NCI-H774 (cell line): ENCODE data around the gene ABCG8.

Experiments
- DNase-seq: peaks from one replicate; lab custom pipeline; 2025; lab: John Stamatoyannopoulos, UW

Gene ABCG8

DNA sequence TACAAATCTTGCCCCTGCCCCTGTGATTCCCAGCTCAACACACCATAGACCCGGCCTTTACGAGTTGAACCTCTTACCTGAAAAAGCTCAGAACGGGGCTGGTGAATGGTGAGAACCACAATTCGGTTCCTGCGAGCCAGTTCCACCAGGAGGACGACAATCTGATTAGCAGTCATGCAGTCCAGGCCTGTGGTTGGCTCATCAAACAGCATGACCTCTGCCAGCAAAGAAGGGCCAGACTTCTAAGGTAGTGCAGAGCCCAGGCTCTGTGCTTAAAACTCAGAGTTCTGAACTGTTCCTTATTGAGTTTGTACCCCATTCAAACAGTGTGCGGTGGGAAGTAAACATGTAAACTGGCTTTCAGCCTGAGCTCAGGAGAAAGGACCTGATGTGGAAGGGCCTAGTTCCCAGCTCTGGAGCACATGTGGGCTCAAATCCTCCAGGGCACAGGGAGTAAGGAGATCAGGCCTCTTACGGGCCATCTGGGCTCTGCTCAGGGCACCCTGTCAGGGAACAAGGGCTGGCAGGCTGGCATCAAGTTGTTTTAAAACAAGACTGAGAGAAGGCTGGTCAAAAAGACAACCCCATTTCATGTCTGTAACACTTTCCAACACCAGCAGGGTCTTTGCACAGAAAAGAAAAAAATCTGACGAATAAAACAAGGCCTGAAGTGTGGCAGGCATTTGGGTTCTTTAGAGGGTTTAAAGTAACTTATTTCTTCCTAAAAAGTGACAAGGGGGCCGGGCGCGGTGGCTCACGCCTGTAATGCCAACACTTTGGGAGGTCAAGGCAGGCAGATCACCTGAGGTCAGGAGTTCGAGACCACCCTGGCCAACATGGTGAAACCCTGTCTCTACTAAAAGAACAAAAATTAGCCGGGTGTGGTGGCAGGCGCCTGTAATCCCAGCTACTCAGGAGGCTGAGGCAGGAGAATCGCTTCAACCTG lies 12.2 kb upstream of the ABCG8 start:
- DNase-seq, result no peak

DNA sequence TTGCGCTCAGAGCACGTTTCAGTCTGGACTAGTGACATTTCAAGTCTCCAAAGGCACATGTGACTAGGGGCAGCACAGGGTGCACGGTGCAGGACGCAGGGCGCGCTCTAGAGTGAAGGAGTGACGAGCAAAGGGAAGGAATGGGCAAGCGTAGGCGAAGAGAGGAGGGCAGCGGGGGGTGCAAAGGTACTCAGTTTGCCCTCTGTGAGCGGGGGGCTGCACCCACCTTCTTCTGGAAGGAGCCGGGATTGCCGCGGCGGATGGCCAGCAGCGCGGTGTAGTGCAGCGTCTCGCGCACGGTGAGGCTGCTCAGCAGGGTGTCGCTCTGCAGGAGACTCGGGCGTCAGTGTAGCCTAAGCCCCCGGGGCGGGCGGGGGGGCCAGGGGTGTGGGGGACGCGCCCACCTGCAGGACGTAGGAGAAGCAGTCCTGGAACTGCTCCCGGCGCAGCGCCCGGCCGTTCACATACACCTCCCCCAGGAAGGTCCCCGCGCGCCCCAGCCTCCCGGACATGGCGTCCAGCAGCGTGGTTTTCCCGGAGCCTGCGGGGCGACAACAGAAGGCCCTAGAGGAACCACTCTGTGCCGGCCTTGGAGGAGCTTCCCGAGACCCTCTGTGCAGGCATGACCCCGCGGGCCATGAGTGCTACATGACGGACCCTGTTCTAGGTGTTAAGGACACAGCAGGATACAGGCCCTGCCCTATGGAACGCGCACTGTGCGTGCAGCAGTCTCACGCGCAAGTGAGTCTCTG lies 7.1 kb upstream of the ABCG8 start:
- DNase-seq, result no peak

DNA sequence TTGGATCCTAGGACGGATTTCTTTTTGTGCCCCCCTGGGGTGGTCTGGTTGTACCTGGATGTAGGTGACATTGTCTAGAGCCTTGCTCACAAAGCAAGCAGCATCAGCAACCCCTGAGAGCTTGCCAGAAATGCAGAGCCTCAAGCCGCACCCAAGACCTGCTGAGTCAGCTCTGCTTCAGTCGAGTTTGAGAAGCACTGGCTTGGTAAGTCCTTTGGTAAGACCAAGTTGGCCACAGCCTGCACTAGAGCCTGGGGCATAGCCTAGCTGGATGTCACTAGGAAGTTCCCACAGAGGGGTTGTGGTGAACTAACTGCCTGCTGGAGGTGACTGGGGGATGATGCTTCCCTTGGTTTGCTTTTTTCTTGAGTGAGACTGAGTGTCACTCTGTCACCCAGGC lies 6.3 kb upstream of the ABCG8 start:
- DNase-seq, result no peak

DNA sequence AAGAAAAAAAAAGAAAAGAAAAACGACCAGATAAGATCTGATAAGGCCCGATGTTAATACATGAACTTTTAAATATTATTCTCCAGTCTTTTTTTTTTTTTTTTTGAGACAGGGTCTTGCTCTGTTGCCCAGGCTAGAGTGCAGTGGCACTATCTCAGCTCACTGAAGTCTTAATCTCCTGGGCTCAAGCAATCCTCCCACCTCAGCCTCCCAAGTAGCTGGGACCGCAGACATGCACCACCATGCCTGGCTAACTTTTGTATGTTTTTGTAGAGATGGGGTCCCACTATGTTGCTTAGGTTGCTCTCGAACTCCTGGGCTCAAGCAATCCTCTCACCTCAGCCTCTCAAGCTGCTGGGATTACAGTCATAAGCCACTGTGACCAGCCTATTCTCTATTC lies 1.7 kb upstream of the ABCG8 start:
- no peak for DNase-seq

DNA sequence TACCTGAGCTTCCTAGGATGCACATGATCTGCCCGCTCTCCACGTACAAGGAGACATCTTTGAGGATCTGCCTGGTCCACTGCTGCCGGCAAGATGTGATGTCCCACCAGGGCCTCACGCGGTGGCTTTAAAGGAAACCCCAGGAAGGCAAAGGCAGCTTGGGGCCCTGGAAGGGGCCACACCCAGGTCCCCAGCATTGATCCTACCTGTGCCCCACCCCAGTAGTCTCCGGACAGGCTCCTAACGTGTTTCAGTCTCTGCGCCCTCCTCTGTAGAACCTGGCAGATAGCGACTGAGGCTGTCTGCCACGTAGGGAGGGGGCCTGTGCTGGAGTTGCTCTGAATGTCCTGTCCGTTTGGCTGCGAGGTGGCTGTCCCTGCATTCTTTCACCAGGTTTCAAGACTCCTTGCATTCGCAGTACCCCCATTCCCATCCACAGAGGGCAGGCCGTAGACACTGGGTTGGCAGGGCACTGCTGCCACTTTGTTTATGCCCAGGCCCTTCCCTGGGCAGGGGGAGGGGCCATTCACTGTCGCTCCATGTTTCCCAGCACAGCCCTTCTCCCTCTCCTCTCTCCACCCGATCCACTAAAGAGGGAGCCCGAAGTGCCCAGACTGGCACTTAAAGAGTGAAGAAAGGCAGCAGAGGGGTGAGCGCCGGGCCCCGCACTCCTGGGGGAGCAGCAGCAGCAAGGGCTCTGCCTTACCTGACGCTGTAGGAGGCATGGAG lies 776 bp upstream of the ABCG8 start:
- DNase-seq, result no peak

DNA sequence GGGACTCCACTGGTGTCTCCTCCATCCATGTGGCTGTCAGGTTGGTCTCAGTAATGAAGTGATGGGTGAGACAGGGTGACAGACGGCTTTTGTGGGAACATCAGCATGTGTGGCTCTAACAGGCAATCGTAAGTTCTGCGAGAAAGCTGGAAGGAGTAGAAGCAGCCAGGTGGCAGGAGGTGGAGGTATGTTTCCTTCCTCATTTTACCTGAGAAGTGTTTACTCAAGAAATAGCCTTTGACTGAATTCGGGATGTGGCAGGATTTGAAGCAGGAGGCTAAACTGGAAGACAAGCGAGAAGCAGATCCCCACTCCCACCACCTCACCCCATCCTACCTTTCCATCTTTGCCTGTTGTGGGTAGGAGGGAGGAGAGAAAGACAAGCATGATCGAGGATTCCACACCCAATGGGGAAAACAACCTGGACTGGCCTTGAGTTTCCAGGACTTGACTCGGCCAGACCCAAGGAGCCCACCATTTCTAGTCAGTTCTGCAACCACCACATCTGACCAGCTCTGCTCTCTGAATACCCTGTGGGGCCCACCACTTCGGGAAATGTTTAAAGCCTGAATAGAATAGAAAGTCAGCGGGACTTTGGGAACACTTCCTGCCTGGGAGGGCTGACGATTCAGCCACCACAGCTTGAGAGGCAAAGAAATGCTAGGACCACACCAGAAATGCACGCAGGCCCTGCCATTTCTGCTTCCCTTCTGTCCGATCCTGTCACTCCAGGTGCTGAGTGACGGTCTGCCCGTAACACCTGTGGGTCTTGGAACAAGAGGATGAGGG lies 1.2 kb downstream of the ABCG8 start:
- DNase-seq, result no peak

DNA sequence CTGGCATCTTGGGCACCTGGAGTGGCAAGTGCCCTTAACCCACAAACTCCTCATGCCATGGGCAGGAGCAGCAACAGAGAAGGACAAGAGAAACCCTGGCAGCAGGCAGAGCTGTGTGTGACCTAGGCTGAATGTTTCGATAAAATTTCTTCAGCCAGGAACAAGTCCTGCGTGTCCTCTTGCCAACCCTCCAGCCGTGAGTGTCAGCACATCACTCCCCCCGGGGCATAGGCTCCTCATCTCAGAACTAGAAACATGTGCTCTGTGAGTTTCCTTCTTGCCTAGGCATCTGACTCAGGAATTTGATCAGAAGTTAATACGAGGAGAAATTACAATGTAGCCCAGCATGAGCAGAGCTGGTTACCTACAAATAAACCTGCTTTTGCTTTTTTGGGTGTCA lies 2.2 kb downstream of the ABCG8 start:
- DNase-seq, result no peak

DNA sequence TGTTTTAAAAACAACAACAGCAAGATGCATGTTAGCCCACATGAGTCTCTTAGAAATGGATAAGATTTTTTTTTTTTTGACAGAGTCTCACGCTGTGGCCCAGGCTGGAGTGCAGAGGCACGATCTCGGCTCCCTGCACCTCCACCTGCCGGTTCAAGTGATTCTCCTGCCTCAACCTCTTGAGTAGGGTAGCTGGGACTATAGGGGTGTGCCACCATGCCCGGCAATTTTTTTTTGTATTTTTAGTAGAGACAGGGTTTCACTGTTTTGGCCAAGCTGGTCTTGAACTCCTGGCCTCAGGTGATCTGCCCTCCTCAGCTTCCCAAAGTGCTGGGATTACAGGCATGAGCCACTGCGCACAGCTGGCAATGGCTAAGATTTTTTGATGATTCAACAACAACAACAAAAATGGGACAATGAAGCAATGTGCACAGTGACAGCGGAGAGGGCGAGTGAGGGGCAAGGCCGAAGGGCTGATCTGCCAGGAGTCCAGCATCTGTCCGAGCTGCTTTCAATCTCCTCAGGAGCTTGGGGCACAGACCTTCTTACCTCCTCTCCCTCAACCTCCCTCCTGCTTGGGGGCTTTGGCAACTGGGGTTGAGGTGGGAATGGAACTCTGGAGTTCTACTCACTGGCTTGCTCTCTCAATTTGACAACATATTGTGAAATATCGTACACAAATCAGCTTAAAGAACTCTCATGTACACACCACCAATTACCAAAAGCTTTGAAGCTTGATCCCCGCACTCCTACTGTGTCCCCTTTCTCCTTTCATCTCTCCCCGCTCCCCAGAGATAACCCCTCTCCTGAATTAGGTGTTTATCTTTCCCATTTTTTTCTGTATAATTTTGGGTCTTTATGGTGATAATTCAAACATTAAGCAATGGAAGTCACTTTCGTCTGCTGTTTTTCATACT lies 3.4 kb downstream of the ABCG8 start:
- no peak for DNase-seq

DNA sequence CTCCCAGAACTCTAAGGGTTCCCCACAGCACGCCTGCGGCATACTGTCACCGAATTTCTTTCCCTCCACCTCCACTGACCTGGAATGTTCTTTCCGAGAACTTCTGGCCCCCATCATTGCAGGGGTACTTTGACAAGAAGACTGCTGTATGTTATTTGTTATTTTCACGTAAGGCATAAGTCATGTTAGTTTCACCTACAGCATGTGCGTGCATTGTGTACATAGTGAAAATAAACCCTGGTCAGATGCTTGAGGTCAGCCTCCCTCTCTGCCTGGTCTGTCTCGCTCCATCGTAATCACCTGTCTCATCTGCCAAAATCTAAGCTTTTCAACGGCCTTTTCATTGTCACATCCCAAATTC lies 4.1 kb downstream of the ABCG8 start:
- no peak for DNase-seq

DNA sequence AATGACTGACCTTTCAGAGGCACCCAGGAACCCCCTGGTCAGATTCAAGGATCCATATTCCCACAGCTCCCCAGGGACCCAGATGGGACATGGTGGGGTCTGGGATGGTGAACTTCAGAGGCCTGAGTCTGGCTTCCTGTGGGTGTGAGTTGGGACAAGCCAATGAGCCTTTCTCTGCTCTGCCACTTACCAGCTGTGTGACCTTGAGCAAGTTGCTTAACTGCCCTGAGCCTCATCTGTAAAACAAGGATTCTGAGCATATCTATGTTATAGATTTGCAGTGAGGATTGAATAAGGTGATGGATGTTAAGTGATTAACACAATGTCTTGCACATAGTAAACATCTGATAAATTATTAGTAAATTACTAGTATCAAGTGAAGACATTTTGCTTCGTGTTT lies 6.4 kb downstream of the ABCG8 start:
- no peak for DNase-seq

DNA sequence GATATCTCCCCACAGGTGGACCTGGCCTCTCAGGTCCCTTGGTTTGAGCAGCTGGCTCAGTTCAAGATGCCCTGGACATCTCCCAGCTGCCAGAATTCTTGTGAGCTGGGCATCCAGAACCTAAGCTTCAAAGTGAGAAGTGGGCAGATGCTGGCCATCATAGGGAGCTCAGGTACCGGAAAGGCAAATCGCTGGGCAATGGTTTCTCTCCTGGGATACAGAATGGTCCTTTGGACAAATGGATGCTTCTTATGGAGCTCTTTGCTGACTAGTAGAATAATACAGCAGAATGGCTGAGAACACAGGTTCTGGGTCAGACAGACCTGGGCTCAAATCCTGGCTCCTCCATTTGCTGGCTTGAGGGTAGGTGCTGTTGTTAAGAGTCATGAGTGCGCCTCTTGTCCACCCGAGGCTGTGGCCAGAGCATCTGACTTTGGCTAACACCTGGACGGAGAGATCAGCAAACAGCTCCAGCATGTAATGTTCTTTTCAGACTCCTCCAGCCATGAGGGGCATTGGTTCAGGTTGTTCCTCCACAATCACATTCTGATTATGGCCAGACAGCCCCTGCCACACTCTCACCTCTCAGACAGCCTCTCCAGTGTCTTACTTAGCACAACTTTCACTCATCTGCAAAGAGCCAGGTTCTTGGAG lies 7.5 kb downstream of the ABCG8 start:
- no peak for DNase-seq

DNA sequence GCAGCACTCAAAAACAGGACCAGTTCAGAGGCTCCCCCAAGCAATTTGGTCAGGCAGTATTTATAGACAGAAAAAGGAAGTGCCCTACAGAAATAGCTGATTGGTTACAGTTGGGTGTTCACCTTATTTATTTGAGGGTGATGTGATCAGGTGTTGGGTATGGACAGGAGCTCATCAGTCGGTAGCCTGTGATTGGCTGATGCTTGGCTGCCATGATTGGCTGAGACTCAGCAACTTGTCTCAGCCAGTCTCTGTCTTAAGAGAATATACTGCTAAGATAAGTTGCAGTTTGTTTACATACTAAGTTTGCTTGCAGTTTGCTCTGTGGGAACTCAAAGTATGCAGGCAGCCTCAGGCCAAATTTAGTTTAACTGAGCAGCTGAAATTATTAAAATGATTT lies 9.4 kb downstream of the ABCG8 start:
- DNase-seq, result no peak

DNA sequence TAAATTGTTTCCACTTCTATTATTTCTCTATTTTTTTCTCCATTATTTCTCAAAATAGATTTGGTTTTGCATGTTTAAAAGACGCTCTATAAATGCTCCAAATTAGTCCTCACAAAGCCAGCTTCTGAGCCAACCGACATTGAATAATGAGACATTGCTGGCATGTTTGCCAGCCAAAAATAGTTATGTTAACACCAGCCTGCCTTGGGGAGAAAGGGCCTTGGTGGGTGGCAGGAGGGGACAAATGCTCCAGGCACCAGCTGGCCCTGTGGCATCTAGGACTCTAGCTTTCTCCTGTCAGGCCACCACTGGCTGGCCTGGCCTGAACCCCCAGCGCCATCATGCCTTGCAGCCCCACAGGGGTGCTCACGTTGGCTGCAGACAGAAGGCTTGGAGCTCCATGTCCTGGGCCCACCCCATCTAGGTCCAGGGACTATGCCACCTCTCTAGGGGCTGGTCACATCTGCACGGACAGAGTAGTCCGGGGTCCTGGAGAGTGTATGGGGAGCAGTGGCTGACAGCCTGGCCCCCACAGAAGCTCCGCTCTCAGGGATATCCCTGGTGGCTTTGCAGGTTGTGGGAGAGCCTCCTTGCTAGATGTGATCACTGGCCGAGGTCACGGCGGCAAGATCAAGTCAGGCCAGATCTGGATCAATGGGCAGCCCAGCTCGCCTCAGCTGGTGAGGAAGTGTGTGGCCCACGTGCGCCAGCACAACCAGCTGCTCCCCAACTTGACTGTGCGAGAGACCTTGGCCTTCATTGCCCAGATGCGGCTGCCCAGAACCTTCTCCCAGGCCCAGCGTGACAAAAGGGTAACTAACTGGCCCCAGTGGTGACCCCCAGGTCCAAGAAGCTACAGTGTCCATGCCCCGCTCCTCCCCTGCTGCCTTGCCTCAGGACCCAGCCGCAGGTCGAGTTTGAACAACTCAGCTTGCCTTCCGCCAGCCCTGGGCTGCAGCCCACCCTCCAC lies 12.5 kb downstream of the ABCG8 start:
- no peak for DNase-seq

DNA sequence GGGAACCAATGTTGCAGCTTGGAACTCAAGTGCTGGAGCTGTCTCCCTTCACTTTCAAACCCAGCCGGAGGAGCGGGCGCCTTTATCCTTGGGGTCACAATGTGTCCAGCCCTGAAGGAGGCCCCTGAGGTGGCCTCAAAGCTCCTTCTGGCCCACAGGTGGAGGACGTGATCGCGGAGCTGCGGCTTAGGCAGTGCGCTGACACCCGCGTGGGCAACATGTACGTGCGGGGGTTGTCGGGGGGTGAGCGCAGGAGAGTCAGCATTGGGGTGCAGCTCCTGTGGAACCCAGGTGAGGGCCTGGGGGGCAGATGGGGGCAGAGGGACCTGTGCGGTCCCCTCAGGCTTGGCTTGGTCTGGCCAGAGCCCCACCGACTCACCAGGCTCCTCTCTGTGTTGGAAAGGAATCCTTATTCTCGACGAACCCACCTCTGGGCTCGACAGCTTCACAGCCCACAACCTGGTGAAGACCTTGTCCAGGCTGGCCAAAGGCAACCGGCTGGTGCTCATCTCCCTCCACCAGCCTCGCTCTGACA lies 13.5 kb downstream of the ABCG8 start:
- no peak for DNase-seq

DNA sequence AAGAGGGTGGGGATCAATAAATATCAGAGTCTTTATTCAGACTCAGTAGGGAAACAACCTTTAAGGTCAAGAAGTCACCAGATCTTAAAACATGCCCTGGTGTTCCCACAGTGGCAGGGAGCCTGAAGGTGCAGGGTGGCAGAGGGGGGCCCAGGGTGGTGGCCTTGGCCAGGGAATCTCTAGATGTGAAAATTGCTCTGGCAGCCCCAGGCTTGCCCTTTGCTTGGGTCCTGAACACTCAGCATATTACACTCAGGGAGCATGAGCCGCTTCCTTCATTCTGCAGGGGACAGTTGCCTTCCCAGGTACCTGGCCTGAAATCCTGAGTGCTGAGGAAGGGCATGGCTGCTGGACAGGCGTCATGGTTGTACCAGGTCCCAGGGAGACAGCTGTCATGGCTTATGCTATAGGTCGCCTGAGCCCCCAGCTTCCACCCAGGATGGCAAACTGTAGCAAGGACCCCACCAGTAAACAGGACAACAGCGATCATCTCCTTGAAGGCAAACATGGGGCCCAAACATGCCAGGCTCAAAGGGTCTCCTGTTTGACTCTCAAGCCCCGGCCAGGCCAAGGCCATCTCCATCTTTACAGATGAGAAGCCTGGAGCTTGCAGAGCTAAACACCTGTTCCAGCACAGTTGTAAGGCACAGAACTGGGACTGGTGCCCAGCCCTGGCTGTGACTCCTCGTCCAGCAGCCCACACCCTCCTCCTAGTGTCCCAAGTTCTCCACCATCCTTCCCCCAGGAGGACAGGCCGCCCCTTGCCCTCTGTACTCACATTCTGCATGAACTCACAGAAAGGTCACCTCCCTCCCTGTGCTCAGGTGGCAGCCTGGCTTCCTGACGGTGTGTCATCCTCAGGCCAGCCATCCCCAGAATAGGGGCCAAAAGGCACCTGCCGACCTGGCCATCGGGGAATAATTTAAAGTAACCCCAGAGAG lies 14.6 kb downstream of the ABCG8 start:
- DNase-seq, result no peak

DNA sequence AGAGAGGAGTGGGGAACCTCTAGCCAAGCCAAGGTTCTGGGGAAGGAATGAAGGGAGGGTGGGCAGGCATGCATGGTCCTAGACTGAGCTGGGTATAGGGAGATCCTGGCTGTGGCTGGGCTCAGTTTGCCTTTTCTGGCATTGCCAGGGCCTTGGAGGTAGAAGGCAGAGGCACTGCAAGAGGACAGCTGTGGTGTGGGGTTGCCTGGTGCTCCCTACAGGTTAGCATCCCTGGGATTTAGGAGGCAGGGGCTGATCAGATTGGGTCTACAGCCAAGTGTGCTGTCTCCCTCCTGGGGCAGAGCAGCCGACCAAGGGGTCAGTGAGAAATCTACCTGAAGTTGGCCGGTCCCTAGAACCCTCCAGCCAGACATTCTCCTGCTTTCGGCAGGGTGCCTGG lies 15.9 kb downstream of the ABCG8 start:
- no peak for DNase-seq

DNA sequence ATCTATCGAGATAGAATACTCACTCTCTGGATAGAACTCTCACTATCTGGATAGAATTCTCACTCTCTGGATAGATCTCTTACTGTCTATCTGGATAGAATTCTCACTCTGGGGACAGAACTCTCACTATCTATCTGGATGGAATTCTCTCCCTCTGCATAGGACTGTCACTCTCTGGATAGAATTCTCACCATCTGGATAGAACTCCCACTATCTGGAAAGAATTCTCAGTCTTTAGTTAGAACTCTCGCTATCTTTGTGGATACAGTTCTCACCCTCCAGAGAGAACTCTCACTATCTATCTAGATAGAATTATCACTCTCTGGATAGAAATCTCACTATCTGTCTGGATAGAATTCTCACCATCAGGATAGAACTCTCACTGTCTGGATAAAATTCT lies 16.5 kb downstream of the ABCG8 start:
- DNase-seq, result no peak

DNA sequence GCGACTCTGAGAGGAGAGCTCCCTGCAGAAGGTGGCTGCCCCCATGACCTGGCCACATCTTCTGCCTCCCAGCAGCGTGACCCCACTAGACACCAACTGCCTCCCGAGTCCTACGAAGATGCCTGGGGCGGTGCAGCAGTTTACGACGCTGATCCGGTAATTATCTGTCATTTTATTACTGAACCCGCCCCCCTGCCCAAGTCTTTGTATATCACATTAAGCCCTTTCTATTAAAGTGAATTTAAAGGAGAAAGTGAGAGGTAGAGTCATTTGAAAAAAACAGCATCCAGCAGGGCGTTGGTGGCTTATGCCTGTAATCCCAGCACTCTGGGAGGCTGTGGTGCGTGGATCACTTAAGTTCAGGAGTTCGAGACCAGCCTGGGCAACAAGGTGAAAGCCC lies 33.4 kb downstream of the ABCG8 start:
- no peak for DNase-seq
